NCI-H2029 (cell line): ENCODE data around the gene PRDX2.
"Not testable (repeated sequence)": the region's sequence is repeated elsewhere in the genome, so short reads cannot be mapped to it uniquely, and the experiment has no call there.

Experiments used
- DNase-seq: peaks from one replicate; lab custom pipeline; 2025; lab: John Stamatoyannopoulos, UW

Gene PRDX2

DNA sequence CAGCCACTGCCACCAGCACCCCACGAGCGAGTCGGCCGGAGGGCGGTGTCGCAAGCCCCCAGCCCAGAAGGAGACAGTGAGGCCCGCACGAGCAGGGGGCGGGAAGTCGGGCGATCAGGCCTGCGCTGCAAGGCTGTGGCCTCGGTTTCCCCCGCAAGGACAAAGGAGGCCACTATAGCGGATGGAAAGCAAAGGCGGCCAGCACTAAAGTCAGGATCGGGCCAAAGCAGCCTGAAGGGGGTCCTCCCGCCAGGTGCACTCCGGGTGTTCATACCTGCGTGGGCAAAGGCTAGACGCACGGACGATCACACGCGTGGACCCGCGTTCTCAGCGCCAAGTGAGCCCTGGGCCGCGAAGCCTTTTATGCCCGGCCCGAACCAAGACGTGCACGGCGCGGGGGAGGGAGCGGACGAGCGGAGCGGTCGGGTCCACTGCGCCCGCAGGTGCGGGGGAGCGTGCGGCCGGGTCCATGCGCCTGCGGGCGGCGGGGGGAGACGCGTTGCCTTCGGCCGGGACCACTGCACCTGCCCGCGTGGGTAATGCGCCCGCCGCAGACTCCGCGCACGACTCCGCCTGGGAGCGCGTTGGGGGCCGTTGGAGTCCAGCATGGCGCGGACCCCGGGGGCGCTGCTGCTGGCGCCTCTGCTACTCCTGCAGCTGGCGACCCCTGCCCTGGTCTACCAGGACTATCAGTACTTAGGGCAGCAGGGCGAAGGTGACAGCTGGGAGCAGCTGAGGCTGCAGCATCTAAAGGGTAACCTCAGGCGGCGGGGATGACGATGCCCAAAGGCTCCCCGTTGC lies at the start of gene PRDX2, which contains the start of gene THSD8:
Gene PRDX2 (minus strand): TSS at position 335 of the 801 bp plus-strand sequence. CDS start 539 bp downstream, outside the sequence.
Gene THSD8 (plus strand): TSS at position 604 of the 801 bp plus-strand sequence. CDS start 3 bp downstream, at position 607.
- DNase-seq = peak; percentile 85

DNA sequence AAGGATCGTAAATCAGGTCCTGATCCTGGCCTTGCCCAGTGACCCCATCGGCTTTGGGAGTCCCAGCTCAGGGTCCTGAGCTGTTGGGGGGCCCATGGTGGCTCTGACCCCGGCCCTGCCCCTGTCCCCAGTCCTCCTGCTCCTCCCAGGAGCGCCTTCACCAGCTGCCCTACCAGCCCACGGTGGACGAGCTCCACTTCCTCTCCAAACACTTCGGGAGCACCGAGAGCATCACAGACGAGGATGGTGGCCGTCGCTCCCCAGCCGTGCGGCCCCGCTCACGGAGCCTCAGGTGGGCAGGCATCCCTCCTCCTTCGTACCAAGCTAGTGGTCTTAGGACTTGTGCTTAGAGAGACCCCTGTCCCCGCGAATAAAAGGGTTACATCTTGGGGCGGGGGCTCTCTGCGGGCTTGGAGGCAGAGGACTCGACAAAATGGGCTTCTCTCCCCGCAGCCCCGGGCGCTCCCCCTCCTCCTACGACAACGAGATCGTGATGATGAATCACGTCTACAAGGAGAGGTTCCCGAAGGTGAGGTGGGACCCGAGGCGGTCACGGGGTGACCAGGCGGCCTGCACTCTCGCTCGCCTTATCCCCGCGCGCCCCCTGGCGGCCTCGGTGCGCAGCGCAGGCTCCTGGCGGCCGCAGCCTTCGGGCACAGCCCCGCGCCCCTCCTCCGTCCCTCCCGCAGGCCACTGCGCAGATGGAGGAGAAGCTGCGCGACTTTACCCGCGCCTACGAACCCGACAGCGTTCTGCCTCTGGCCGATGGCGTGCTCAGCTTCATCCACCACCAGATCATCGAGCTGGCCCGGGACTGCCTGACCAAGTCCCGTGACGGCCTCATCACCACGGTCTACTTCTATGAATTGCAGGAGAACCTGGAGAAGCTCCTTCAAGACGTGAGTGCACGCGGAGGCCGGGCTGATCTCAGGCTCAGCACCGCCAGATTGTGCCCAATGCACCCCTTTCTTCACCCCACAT lies 45.8 kb upstream of the PRDX2 start:
- DNase-seq = peak; percentile 46

DNA sequence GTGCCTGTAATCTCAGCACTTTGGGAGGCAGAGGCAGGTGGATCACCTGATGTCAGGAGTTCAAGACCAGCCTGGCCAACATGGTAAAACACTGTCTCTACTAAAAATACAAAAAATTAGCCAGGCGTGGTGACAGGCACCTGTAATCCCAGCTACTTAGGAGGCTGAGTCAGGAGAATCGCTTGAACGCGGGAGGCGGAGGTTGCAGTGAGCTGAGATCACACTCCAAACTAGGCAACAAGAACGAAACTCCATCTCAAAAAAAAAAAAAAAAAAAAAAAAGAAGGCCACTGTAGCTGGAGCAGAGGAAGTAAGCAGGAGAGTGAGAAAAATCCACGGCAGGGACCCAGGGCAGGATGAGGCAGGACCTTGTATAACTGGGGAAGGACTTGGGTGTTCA lies 45.0 kb upstream of the PRDX2 start:
- DNase-seq = not testable (repeated sequence)

DNA sequence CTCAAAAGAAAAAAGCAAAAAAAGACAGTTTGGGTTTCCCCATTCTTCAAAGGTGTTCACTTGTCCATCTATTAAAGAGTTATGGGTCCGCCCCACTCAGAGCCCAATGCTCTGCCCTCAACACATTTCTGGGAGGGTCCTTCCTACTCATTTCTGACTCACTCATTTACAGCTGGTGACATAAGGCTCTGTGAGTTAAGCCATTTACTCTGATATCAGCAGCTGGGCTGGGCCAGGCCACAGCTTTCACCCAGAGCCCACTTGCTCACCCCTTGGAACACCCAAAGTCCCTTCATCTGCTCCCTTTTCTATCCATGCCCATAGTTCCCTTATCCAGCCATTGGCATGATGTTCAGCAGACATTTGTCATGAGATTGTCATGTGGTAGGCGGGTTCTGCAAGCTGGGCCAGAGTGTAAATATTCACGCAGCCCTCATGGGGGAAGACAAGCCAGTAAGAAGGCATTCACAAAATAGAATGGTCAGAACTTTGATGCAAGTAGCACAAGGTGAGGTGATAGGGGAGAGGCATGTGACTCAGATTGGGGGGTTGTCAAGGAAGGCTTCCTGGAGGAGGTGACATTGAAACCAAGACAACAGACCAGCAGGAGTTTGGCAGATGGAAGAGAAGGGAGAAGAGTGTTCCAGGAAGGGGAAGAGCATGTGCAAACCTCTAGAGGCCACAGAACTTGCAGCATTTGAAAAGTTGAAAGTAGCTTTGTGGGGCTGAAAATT lies 42.6 kb upstream of the PRDX2 start:
- no peak for DNase-seq

DNA sequence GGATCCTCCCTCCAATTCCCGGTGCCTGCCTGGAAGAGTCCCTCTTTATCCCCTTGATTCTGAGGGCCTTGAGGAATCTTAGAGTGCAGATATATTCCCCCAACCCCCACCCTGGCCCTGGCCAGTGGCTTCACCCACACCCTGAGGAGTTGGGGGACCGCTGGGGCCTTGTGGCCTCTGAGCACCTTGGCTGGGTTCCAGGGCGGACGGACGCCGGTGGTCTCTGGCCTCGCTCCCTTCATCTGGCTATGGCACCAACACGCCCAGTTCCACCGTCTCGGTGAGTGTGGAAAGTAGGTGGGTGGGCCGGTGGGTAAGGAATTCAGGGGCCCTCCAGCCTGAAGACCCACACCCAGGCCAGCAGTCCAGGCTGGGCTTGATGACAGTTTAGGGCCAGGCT lies 41.7 kb upstream of the PRDX2 start:
- no peak for DNase-seq

DNA sequence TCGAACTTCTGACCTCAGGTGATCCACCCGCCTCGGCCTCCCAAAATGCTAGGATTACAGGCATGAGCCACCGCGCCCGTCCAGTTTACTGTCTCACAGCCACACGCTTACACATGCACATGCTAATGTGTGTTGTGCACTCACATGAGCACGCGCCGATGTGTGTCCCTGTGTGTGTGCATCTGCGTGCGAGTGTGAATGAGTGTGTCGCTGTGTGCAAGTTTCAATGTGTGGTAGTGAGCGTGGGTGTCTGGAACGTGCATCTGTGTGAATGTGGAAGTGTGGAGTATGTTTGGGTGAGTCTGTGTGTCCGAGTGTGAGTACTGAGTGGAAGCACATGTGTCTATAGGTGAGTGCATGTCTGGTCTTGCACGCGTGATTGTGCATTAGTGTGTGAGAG lies 40.9 kb upstream of the PRDX2 start:
- no peak for DNase-seq

DNA sequence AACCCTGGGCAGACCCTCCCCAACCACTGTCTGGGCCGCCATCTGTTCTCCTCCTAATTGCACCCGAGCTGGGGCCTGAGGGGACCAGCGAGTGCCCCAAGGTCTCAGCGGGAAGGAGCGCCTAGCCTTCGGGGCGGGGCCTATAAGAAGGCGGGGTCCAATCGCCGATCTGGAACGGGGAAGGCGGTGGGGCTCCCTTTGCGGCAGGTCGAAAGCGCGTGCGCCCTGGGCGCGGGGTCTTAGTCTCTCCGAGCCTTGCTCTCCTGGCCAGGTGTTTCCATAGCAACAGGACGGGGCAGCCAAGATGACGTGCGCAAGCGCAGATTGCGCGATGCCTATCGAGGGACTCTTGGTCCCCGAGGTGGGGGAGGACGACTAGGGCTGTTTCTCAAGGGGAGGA lies 39.5 kb upstream of the PRDX2 start:
- DNase-seq = peak; percentile 90

DNA sequence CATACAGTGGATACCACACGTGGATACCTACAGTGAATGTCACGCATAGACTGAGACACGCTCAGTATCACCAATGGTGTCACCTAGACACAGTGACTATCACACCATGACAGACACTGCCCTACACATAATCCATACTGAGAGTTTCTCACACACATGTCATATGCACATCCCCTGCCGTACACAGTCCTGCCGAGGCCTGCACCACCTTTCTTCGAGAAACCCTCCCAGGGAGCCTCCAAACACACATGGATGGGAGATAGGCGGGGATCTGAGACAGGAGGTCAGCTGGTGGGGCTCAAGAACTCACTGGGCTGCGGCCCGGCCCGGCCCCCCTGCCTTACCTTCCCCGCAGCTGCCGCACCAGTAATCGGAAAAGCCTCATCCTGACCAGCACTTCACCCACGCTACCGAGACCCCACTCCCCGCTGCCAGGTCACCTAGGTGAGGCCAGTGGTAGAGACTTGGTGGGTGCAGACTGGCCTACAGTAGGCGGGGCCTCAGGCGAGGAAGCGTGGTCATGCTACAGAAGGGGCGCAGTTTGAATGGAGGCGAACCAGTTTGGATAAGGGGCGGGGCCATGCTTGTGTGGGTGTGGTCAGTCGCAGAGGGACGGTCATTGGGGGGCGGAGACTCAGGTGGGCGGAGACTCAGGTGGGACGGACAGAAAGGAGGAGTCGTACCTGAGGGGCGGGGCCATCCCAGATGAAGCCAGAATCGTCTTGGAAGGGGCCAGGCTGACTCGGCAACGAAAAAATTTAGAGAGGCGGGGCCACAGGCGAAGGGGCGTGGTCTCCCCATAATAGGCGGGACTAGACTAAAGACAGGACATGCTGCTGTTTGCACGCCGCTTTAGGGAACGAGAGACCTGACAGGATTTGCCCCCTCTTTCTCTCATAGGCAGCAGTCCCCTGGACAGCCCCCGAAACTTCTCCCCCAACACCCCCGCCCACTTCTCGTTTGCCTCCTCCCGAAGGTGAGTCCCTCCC lies 38.8 kb upstream of the PRDX2 start:
- DNase-seq = peak; percentile 94

DNA sequence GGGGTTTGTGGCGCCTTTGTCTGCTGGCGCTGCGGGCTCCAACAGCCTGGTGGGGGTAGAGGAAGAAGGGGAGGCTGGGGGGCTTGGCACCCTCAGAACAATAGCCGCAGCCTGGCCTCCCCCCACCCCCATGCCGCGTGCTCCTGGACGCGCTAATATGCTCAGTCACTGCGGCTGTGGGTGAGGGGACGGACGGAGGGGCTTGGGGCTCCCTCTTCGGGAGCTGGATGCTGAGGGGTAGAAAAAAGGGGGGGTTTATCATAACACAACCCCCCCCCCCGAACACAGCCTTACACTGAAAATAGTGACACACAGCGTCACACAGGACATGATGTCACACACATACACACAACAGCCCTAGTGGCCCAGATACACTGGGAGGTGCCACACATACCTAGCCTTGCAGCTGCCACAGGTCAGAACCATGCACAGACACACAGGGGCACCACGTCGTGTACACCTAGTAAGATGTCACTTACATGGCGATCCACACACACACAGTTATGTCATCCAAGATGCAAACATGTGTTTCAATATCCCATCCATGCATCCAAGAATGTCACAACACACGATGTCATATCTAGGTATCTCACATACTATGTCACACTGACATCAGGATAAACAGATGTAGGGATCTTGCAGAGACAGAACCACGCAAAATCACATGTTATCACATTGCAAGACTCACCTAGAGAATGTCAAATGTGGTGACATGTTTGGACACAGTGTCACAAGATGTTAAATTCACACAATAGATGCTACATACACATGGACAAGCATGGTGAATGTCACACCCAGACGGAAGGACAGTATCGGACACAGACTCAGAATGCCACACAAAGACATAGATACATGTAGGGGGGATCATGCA lies 37.5 kb upstream of the PRDX2 start:
- peak; percentile 37 for DNase-seq

DNA sequence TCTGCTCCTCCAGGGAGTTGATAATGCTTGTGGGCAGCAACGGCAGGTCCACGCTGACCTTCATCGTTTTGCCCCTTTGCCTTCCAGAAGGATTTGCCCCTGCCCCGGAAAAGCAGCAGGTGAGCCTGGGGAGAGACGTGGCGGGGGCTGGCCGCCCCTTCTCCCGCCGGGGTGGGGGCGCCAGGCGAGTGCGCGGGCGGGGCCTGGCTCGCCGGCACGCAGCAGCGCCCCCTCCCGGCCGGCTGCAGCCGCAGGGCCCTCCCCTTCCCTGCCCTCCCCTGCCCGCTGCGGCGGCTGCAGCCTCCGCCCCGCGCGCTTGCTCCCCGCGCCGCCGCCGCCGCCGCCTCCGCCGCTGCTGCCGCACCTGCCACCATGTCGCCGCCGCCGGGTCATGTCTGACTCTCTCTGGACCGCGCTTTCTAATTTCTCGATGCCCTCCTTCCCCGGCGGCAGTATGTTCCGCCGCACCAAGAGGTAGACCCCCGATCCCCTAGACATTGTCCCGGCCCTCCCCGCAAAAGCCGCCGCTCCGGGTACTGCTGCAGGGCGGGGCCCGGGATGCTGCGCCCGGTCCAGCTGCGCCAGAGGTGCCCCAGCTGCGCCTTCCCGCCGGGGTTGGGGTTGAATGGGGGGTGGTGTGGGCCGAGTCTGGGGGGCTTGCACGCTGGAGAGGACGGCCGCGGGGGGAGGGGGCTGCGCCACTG lies 36.7 kb upstream of the PRDX2 start, which contains the start of gene MAST1:
Gene MAST1 (plus strand): TSS at position 334 of the 704 bp plus-strand sequence. CDS start 58 bp downstream, at position 392.
- peak; percentile 56 for DNase-seq

DNA sequence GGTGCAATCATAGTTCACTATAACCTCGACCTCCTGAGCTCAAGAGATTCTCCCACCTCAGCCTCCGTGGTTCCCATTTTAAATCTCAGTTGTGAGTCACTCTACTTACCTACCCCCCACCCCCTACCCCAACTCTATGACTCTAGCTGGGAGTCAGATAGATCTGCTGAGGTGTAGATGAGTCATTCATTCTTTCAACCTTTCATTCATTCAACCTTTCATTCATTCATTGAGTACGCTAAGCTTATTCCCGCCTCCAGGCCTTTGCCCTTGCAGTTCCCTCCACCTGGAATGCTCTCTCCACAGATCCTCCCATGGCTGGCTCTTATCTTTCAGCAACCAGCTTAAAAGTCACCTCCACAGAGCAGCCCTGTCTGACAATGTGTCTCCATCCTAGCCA lies 35.6 kb upstream of the PRDX2 start:
- no peak for DNase-seq

DNA sequence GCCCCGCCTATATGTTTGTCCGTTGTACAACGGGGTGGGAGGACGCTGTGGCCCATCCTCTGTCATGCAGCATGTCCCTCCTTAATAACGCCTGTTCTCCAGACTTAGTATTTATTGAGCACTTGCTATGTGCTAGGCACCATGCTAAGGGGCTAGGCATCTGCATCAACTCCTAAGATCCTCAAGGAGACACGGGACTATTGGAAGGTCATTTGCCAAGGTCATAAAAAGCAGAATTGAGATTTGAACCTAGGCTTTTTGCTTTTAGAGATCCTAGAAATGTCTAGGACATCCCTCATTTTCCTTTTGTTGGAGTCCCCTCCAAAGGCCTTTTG lies 34.9 kb upstream of the PRDX2 start:
- no peak for DNase-seq

DNA sequence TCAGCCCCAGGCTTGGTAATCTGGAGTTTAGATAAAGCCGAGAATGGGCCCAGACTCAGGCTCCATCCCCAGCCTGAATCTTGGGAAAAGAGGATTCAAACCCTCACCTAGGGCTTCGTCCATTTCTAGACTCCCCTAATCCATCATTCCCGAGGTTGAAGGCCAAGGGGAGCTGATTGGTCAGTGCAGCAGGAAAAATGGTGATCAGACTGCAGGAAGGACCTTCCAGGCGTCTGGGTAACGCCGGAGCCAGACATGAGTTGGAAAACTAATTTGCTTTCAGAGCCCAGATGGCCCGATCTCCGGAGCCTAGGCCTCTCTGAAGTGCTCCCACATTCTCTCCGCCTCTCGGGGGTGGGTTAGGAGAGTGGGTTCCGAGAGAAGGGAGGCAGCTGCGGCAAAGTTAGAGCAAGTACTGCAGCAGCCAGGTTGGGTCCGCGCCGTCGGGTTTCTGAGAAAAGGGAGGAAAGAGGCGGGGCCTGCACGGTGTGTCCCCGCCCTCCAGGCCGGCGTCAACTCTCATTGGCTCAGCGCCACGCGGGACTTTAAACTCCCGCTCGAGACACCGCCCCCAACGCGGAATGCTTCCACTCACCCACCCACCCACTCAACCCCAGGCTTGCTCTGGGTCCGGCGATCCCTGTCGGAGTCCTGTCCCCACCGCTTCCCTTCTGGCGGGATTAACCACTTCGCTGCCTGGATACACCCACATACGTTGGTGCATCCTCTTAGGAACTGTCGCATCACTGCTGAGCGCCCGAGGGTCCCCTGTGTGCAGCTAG lies 33.6 kb upstream of the PRDX2 start:
- peak; percentile 79 for DNase-seq

DNA sequence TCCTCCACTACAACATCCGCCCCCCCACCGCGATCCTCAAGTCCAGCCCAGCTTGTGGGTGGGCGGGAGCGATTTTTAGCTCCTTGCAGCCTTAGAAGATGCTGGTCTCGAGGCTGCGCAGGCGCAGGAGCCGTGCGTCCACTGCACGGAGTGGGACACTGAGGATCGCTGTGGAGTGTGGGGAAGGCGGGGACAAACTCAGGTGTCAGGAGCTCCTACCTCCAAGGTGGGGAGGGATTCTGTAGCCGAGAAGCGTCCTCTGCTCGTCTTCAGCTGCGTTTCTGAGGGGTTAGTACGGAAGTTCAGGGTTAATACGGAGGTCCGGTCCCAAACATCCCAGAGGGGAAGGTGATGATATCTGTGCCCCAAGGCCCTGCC lies 33.0 kb upstream of the PRDX2 start, which contains the start of gene RTBDN:
Gene RTBDN (minus strand): TSS at position 14 of the 378 bp plus-strand sequence. CDS start 4,600 bp downstream, outside the sequence.
- peak; percentile 29 for DNase-seq

DNA sequence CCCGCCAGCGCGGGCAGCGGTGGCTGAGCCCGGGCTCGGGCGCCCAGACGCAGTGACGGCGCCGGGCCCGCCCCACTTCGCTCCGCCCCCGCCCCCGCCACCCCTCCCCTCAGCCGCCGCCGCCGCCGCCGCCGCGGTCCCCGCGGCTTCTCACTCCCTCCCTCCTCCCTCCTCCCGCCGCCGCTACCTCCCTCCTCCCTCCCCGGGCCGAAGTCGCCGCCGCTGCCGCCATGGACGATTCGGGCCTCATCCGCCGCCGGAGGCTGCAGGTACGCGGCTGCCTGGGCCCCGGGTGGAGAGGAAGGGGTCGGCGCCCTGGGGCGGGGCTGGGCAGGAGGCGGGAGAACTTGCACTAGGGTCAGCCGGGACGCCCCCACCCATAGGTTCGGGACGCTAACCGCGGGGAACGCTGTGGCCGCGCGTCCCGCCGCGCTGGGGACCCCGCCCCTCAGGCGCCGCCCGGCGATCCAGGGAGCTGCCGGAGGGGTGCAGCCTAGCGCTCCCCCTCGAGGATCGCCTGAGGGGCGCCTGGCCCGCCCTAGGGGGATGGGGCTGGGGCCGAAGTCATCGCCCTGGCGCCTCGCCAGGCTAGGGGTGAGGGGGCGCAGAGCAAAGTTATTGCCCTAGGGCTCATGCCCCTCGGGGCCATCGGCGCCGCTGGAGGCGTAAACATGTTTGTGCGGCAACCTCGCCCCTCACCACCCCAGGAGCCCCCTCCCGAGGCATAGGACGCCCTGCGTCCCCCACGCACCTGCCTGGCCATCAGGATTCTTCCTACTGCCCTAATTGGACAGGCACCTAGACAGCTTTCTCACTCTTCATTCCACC lies 32.4 kb upstream of the PRDX2 start:
- peak; percentile 43 for DNase-seq

DNA sequence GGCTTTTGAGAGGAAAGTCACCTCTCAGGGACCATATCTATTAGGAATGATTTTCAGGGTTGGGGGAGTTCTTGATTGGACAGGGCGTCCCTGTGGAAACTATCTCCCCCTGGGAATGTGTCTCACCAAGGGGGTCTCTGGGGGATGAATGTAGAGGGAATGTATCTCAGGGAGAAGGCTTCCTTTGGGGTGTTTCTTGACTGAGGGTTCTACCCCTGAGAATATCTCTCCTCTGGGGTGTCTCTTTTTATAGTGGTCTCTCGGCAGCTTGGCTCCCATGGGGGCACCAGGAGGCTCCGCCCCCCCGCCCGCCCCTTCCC lies 31.8 kb upstream of the PRDX2 start:
- DNase-seq = no peak

DNA sequence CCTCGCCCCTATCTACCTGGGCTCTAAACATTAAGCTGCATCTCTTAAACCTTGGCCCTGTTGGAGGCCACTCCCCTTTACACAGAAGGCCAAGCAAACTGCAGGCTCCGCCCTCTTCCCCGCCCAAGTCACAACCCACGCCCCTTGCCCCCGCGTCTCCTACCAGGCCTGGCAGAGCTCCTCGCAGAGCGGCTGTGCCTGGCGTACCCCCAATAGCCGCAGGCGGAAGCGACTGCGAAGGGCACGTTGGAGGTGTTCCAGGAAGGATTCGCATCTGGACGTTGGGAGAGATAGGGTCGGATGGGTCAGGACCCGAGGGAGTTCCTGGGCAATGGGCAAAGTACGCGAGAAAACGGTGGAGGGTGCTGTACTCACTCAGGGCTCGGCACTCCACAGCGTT lies 26.9 kb upstream of the PRDX2 start:
- peak; percentile 82 for DNase-seq
